ENCODE measurements around the gene DENND4C. TPM values are rescaled to one million over a fixed set of nuclear protein-coding genes. Genes with fewer than 3 reads are reported as not detected.
"Not testable (repeated sequence)": the region's sequence is repeated elsewhere in the genome, so short reads cannot be mapped to it uniquely, and the experiment has no call there.

The DENND4C gene
- total RNA-seq, 1 donor from 2014 or later, result 37.9 TPM

DNA sequence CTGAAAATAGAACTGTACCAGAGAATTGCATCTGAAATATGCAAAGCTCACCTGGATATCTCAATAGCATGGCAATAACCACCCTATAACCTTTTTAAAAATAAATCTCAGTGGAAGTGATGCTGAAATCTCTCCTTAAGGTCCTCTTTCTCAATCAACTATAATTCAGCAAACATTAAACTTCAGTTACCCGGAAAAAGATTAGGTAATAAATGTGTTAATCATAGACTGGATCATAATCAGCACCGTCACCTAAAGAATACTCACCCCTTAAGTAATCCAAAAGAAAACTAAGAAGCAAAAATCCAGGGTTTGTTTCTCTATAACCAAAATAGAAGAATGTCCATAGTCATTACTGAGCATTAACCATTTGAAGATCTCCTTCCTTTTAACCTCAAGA lies 44.3 kb upstream of the DENND4C start:
- Histone ChIP-seq H3K4me3 (ENCODE audit: low read depth, low read length) (no peak overlapping the region), H3K36me3 (ENCODE audit: control insufficient read depth, insufficient read depth, low read length) (no peaks in the 10 kb centered on the region), H3K27me3 (ENCODE audit: control insufficient read depth, insufficient read depth, low read length) (no peaks in the 10 kb centered on the region)
- DNase-seq (ENCODE audit: low read depth), result peak; percentile 91
- TF ChIP-seq, protein P1, sequence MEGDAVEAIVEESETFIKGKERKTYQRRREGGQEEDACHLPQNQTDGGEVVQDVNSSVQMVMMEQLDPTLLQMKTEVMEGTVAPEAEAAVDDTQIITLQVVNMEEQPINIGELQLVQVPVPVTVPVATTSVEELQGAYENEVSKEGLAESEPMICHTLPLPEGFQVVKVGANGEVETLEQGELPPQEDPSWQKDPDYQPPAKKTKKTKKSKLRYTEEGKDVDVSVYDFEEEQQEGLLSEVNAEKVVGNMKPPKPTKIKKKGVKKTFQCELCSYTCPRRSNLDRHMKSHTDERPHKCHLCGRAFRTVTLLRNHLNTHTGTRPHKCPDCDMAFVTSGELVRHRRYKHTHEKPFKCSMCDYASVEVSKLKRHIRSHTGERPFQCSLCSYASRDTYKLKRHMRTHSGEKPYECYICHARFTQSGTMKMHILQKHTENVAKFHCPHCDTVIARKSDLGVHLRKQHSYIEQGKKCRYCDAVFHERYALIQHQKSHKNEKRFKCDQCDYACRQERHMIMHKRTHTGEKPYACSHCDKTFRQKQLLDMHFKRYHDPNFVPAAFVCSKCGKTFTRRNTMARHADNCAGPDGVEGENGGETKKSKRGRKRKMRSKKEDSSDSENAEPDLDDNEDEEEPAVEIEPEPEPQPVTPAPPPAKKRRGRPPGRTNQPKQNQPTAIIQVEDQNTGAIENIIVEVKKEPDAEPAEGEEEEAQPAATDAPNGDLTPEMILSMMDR (IDR thresholded peaks at IDR 0.05; ENCODE audit: insufficient read depth, low read length, severe bottlenecking), result no peak
- no peak for FAIRE-seq

DNA sequence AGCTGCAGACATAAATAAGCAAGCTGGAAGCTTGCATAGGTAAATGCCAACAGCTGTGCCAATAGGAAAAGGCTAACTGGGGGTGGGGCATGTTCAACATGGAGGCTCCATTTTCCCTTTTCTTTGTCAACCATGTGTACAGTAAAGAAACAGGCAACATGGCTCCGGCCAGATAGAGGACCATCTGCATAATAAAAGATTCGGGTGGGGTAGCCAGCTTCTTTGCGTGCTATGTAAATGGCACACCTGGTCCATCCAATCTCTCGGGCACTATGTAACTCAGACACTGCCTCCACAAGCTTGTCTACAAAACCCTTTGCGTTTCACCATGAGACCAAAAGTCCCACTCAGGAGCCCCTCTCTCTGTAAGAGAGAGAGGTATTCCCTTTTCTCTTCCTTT lies 41.7 kb upstream of the DENND4C start:
- no peak overlapping the region for H3K4me3 ChIP-seq (ENCODE audit: low read depth, low read length)
- no peaks in the 10 kb centered on the region for H3K27me3 ChIP-seq (ENCODE audit: control insufficient read depth, insufficient read depth, low read length)
- H3K36me3 ChIP-seq (ENCODE audit: control insufficient read depth, insufficient read depth, low read length), result no peaks in the 10 kb centered on the region
- TF ChIP-seq, protein P1 (IDR thresholded peaks at IDR 0.05; ENCODE audit: insufficient read depth, low read length, severe bottlenecking), result no peak
- DNase-seq (ENCODE audit: low read depth) (no peak), FAIRE-seq (no peak)

DNA sequence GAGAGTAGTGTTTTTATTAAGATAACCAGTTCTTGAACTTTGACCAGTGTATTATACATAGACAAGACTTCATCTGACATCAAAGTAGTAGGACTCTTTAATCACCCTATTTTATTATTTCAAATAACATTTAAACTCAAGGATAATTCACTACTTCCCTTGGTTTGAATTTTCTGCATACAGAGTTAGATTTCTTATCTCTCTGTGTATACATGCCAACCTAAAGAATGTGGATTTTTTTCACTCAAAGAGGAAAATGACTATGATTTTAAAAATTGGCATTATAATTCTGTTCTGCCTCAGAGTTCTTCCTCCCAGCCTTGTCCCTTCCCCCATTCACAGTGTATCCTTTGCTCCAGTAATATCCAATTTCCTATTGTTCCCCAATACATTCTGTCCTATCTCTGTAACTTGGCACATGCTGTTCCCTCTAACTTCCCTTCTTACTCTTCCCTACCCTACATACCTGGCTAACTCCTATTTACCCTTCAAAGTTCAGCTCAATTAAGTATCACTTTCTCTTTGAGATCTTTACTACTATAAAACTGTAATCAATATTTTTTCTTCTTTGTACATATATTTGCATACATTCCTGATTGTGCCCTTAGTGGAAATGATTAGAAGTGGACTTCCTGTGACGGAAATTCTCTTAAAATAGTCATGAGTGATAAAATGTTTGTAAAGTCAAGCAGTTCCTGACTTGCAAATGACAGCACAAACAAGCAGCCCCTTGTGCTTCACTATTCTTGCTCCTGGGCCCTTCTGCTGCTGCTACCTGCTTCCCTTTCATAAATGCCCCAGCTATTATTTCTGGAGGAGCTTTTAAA lies 38.1 kb upstream of the DENND4C start:
- H3K4me3 ChIP-seq (ENCODE audit: low read depth, low read length), result no peak overlapping the region
- FAIRE-seq (no peak), DNase-seq (ENCODE audit: low read depth) (no peak)
- TF ChIP-seq, protein P1 (IDR thresholded peaks at IDR 0.05; ENCODE audit: insufficient read depth, low read length, severe bottlenecking), result no peak
- no peaks in the 10 kb centered on the region for H3K36me3 ChIP-seq (ENCODE audit: control insufficient read depth, insufficient read depth, low read length)
- no peaks in the 10 kb centered on the region for H3K27me3 ChIP-seq (ENCODE audit: control insufficient read depth, insufficient read depth, low read length)

DNA sequence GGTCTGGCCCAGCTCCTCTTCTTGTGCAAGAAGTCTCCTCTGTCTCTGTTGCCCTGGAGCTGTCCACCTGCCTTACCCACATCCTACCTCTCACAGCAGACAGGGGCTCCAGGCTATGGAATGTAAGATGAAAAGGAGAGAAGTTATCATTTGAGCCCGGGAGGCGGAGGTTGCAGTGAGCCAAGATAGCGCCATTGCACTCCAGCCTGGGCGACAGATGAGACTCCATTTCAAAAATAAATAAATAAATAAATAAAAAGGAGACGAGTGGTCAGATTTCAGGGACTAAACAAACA lies 37.5 kb upstream of the DENND4C start:
- no peak overlapping the region for H3K4me3 ChIP-seq (ENCODE audit: low read depth, low read length)
- FAIRE-seq (no peak), DNase-seq (ENCODE audit: low read depth) (peak; percentile 15)
- TF ChIP-seq, protein P1 (IDR thresholded peaks at IDR 0.05; ENCODE audit: insufficient read depth, low read length, severe bottlenecking), result no peak
- no peaks in the 10 kb centered on the region for H3K36me3 ChIP-seq (ENCODE audit: control insufficient read depth, insufficient read depth, low read length)
- no peaks in the 10 kb centered on the region for H3K27me3 ChIP-seq (ENCODE audit: control insufficient read depth, insufficient read depth, low read length)

DNA sequence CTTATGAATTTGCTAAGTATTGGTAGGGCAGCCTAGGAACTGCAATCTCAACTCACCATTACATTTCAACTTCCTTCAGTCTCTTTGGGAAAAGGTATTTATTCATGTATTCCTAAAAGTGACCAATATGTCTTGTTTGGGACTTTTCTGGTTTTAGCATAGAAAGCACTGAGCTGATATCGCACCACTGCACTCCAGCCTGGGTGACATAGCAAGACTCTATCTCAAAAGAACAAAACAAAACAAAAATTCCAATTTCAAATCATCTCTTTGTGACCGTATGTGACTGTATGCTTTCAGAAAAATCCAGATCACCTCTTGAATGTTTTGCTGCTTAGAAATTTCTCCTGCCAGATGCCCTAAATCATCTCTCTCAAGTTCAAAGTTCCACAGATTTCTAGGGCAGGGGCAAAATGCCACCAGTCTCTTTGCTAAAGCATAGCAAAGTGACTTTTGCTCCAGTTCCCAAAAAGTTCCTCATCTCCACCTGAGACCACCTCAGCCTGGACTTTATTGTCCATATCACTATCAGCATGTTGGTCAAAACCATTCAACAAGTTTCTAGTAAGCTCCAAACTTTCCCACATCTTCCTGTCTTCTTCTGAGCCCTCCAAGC lies 37.0 kb upstream of the DENND4C start:
- not testable (repeated sequence) for H3K36me3 ChIP-seq (ENCODE audit: control insufficient read depth, insufficient read depth, low read length); DNase-seq (ENCODE audit: low read depth); H3K27me3 ChIP-seq (ENCODE audit: control insufficient read depth, insufficient read depth, low read length); H3K4me3 ChIP-seq (ENCODE audit: low read depth, low read length); FAIRE-seq

DNA sequence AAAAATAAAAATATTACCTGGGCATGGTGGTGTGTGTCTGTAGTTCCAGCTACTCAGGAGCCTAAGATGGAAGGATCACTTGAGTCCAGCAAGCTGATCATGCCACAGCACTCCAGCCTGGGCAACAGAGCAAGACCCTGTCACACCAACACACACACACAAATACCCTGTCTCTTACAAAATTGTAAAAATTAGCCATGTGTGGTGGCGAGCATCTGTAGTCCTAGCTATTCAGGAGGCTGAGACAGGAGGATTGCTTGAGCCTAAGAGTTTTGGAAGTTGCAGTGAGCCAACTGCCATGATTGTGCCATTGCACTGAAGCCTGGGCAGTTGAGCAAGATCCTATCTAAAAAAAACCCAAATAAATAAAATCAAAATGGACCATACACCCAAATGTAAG lies 32.1 kb upstream of the DENND4C start:
- Histone ChIP-seq H3K36me3 (ENCODE audit: control insufficient read depth, insufficient read depth, low read length) (no peaks in the 10 kb centered on the region), H3K27me3 (ENCODE audit: control insufficient read depth, insufficient read depth, low read length) (no peaks in the 10 kb centered on the region), H3K4me3 (ENCODE audit: low read depth, low read length) (no peak overlapping the region)
- FAIRE-seq, result no peak
- DNase-seq (ENCODE audit: low read depth), result no peak
- TF ChIP-seq, protein P1 (IDR thresholded peaks at IDR 0.05; ENCODE audit: insufficient read depth, low read length, severe bottlenecking), result no peak

Measured in bronchial epithelial cell (primary cell).